Kidney (tissue), 14 donors: Measurements from ENCODE around the gene CLECL1. TPM values are rescaled to one million over a fixed set of nuclear protein-coding genes. Genes with fewer than 3 reads are reported as not detected.

ENCODE experiments used
- DNase-seq, 5 donors: peaks; one replicate each; pipeline ENCODE4 v3.0.0-alpha.2; 2013 to 2020
- FAIRE-seq: peaks from 2 replicates; lab custom pipeline; 2012; peaks lifted over from hg19 to GRCh38; lab: Jason Lieb, UNC
- H3K27ac ChIP-seq, 2 donors: one replicate each; pipeline ENCODE4 v1.7.0; 2013; ENCODE audit warnings: low read depth in 2 of 2, low read length in 2 of 2, inconsistent platforms in 1 of 2
- H3K27me3 ChIP-seq: one replicate; pipeline ENCODE4 v1.7.1; 2013; ENCODE audit warnings: low read length, inconsistent platforms; ENCODE audit not compliant: control insufficient read depth, insufficient read depth
- H3K36me3 ChIP-seq, 3 donors: one replicate each; pipeline versions ENCODE4 v1.7.0 to v1.7.1; 2013; ENCODE audit warnings: low read length in 3 of 3, control low read depth in 1 of 3, inconsistent platforms in 1 of 3; ENCODE audit not compliant: insufficient read depth in 3 of 3, control insufficient read depth in 2 of 3
- H3K4me1 ChIP-seq, 3 donors: one replicate each; pipeline versions ENCODE4 v1.7.0 to v1.7.1; 2013; ENCODE audit warnings: low read length in 3 of 3, inconsistent platforms in 1 of 3, low read depth in 1 of 3; ENCODE audit not compliant: control insufficient read depth in 2 of 3, insufficient read depth in 2 of 3
- H3K4me3 ChIP-seq, 3 donors: one replicate each; pipeline versions ENCODE4 v1.7.0 to v1.8.1; 2013; ENCODE audit warnings: low read length in 3 of 3, control low read depth in 1 of 3, inconsistent platforms in 1 of 3
- H3K9ac ChIP-seq, 3 donors: one replicate each; pipeline versions ENCODE4 v1.7.0 to v1.7.1; 2013; ENCODE audit warnings: low read length in 3 of 3, control low read depth in 1 of 3, inconsistent platforms in 1 of 3
- H3K9me3 ChIP-seq, 3 donors: one replicate each; pipeline versions ENCODE4 v1.7.0 to v1.7.1; 2013; ENCODE audit warnings: low read length in 3 of 3, control low read depth in 1 of 3, inconsistent platforms in 1 of 3; ENCODE audit not compliant: control insufficient read depth in 2 of 3, insufficient read depth in 1 of 3
- intact Hi-C: fragments of 100-400 bp; cut with DNase I; formaldehyde crosslinking; loops from one replicate; pipeline ENCODE4 v1.11.1; 2022
- polyA plus RNA-seq: library from polyadenylated mRNA; stranded (reverse); fragments of 350-450 nt; fragmentation: Illumina TruSeq; extraction: RNeasy Lipid Tissue Mini Kit (QIAGEN cat#74804); gene quantifications from one replicate; pipeline ENCODE4 v1.2.3, GENCODE V29; 2014; ENCODE audit warnings: low read depth, low replicate concordance; ENCODE audit not compliant: insufficient read depth
- total RNA-seq: library from RNA; stranded (reverse); fragmentation: NEBNext Ultra II Directional; extraction: Animal tissue kit (Norgen Biotek cat#: 25700); gene quantifications from one replicate; pipeline ENCODE4 v1.2.1, GENCODE V29; 2021
- TF ChIP-seq, protein P1 (sequence below): IDR thresholded peaks from 3 replicates; pipeline ENCODE4 v1.5.1; 2012; ENCODE audit warnings: mild to moderate bottlenecking, moderate library complexity, borderline replicate concordance; ENCODE audit not compliant: insufficient read depth; ENCODE audit errors: extremely low read depth
- donor health status: control.
- donor health status: control.
- donor health status: control.
- donor health status: control.
- donor health status: control.
- donor health status: DM: yes; HTN: yes; CAD: no.
- donor health status: Normal renal cell carcinoma (clear cell type).

Gene CLECL1
- total and polyA plus RNA-seq, 2 donors from 2014 or later: 2.1 TPM; not detected in 1

DNA sequence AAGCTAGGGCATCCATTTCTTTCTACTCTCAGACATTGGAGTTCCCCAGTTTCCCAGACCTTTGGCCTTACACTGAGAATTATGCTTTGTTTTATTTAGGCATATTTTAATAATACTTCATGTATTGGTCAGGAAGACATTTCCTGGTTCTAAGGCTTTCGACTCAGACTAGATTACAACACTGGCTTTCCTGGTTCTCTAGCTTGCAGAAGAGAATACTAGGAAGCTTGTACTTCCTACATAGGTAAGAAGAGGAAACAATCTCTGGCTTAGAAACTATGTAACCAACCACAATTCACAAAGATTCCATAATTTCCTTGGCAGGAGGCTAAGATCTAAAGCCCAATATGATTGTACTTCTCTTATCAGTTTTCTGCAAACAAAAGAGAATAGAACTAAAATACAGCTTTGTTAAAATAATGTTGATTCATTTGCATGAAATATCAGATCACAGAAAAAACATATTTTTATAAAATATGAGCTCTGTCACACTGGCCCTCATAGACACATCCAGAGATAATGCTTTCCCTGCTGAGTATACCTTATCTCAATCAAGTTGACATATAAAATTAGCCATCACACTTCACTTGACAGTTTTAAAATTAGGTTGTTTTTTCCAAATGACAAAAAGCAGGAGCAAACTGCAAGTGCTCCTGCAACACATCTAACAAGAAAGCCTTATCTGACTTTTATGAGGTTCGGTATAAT lies 32.8 kb downstream of the CLECL1 start:
- FAIRE-seq: no peak
- TF ChIP-seq, protein P1, sequence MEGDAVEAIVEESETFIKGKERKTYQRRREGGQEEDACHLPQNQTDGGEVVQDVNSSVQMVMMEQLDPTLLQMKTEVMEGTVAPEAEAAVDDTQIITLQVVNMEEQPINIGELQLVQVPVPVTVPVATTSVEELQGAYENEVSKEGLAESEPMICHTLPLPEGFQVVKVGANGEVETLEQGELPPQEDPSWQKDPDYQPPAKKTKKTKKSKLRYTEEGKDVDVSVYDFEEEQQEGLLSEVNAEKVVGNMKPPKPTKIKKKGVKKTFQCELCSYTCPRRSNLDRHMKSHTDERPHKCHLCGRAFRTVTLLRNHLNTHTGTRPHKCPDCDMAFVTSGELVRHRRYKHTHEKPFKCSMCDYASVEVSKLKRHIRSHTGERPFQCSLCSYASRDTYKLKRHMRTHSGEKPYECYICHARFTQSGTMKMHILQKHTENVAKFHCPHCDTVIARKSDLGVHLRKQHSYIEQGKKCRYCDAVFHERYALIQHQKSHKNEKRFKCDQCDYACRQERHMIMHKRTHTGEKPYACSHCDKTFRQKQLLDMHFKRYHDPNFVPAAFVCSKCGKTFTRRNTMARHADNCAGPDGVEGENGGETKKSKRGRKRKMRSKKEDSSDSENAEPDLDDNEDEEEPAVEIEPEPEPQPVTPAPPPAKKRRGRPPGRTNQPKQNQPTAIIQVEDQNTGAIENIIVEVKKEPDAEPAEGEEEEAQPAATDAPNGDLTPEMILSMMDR: no peak

DNA sequence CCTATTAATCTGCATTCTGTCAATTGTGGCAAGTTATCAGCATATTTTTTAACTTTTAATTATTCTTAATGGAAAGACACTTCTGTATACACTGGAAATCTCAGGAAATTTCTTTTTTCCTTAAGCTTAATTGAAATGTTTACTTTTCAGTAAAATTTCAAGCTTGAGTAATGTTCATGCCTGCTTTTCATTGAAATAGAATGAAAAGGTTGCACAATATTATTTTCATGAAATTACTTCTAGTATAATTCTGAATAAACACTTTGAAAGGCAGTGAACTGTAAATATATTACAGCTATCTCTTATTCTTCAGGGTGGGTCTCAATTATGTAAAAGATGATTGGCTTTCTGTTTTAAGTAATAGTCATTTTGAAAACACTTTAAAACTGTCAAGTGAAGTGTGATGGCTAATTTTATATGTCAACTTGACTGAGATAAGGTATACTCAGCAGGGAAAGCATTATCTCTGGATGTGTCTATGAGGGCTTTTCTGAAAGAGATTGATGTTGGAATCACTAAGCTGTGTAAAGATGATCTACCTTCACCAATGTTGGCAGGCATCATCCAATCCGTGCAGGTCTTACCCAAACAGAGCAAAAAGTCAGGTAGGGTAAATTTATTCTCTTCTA lies 33.5 kb downstream of the CLECL1 start:
- intact Hi-C loops: no loop called here
- no peak for FAIRE-seq

More for the DNA sequence above, 32.8 kb downstream of the CLECL1 start:
- no peaks in the 10 kb centered on the region for H3K27me3 ChIP-seq
- no peak overlapping the region for H3K9ac ChIP-seq
- intact Hi-C loops: loop anchor here (10.0 kb wide), 1 partner anchor 365 kb away; no protein-coding TSS in a partner anchor
- H3K36me3 ChIP-seq: no peaks in the 10 kb centered on the region
- no peak for DNase-seq
- H3K9me3 ChIP-seq: no peaks in the 10 kb centered on the region
- no peak overlapping the region for H3K4me3 ChIP-seq
- H3K27ac ChIP-seq: no peak overlapping the region
- no peaks in the 10 kb centered on the region for H3K4me1 ChIP-seq

DNA sequence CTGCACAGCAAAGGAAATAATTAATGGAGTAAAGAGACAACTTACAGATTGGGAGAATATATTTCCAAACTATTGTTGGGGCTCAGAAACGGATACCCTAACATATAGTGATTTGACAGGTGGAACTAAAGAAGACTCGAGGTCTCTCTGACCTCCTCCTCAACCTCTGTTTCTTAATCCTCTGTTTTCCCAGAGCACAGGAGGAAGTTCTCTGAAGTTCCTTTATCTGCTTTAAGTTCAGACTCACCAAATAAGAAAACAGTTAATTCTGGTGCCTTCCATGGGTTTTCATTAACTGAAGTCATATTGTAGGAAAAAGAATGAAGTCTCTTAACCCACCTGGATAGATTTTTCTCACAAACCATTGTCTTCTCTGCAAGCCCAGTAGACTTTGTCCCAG lies 34.2 kb downstream of the CLECL1 start:
- FAIRE-seq: no peak
- intact Hi-C loops: no loop called here
- no peaks in the 10 kb centered on the region for H3K9me3 ChIP-seq
- H3K27me3 ChIP-seq: no peaks in the 10 kb centered on the region
- no peak overlapping the region for H3K9ac ChIP-seq
- TF ChIP-seq, protein P1: no peak
- H3K4me3 ChIP-seq: no peak overlapping the region
- no peak for DNase-seq
- H3K4me1 ChIP-seq: no peaks in the 10 kb centered on the region
- no peak overlapping the region for H3K27ac ChIP-seq
- peaks cover 0 to under 1% (median 0%) of the 10 kb centered on the region in 3 donors for H3K36me3 ChIP-seq

More for the DNA sequence above, 33.5 kb downstream of the CLECL1 start:
- Histone ChIP-seq H3K27me3 (no peaks in the 10 kb centered on the region), H3K36me3 (no peaks in the 10 kb centered on the region), H3K9ac (no peak overlapping the region), H3K9me3 (no peaks in the 10 kb centered on the region), H3K27ac (no peak overlapping the region), H3K4me3 (no peak overlapping the region), H3K4me1 (no peaks in the 10 kb centered on the region)
- no peak for DNase-seq
- TF ChIP-seq, protein P1: no peak
